ENCODE data around the gene P2RX7.
"Not testable (repeated sequence)": the region's sequence is repeated elsewhere in the genome, so short reads cannot be mapped to it uniquely, and the experiment has no call there.

Gene P2RX7

GRCh38 chr12:121138284-121138683 is 5.6 kb downstream of the P2RX7 start:
- no peak for DNase-seq

DNA sequence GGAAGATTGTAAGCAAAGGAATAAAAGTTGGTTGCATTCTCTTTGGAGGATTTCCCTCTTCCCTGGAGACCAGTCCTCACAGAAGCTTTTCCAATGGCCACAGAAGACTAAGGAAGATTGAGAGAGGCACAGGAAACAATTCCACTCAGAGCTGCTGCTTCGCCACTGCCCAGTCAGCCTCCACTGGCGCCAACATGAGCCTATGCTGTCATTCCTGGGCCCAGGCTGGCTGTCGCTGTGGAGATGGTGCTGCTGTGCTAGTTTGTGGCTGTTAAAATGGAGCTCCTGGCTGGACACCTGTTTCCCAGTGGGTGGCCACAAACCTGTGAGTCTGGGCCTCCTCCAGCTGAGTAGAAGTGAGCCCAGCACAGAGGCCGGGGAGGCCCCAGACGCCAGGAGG is 6.6 kb downstream of the P2RX7 start:
- no peak for DNase-seq

- no peak for DNase-seq
These were observed 9.7 kb downstream of the P2RX7 start for GRCh38 chr12:121142171-121142950.

- no peak for DNase-seq
These were observed 11.8 kb downstream of the P2RX7 start for GRCh38 chr12:121144416-121144914.

GRCh38 chr12:121145221-121145620 is 12.5 kb downstream of the P2RX7 start:
- DNase-seq: peak; percentile 48

GRCh38 chr12:121149289-121149688 is 16.6 kb downstream of the P2RX7 start:
- not testable (repeated sequence) for DNase-seq

DNA sequence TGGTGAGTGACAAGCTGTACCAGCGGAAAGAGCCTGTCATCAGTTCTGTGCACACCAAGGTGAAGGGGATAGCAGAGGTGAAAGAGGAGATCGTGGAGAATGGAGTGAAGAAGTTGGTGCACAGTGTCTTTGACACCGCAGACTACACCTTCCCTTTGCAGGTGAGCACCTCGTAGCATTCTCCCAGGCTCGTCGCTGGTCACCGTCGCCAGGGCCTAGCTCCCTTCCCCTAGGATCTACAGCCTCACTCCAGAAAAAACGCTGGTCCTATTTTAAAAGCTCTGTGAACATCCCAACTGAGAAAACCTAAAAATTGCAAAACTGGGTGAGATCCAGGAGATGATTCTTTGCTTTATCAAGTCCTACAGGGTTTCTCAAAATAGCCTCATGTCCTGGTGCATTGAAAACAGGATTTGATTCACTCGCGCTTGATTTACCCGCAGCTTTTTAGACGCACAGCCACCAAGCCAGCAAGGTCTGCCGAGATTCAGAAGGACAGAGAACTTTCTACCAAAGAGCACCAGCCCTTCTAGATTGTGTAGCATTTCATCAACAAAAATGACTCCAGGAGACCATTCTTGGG is 22.2 kb downstream of the P2RX7 start:
- DNase-seq: no peak

- DNase-seq: no peak
These were observed 23.7 kb downstream of the P2RX7 start for GRCh38 chr12:121156365-121156764.

DNA sequence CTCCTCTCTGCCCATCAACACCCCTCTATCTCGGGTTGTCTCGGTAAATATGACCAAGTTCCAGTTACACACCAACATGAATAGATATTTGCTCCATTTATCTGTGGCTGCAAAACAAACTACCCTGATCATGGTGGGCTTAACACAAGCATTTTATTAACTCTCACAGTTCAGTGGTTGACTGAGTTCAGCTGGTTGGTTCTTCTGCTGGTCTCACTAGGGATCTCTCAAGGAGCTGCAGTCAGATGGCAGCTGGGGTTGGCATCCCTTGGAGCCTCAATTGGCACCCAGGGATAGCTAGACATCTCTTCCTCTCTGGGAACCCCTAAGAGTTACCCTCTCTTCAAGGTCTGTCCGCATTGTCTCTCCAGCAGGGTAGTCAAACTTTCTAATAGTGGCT is 25.4 kb downstream of the P2RX7 start:
- DNase-seq: no peak

- not testable (repeated sequence) for DNase-seq
These were observed 26.2 kb downstream of the P2RX7 start for GRCh38 chr12:121158728-121159351.

DNA sequence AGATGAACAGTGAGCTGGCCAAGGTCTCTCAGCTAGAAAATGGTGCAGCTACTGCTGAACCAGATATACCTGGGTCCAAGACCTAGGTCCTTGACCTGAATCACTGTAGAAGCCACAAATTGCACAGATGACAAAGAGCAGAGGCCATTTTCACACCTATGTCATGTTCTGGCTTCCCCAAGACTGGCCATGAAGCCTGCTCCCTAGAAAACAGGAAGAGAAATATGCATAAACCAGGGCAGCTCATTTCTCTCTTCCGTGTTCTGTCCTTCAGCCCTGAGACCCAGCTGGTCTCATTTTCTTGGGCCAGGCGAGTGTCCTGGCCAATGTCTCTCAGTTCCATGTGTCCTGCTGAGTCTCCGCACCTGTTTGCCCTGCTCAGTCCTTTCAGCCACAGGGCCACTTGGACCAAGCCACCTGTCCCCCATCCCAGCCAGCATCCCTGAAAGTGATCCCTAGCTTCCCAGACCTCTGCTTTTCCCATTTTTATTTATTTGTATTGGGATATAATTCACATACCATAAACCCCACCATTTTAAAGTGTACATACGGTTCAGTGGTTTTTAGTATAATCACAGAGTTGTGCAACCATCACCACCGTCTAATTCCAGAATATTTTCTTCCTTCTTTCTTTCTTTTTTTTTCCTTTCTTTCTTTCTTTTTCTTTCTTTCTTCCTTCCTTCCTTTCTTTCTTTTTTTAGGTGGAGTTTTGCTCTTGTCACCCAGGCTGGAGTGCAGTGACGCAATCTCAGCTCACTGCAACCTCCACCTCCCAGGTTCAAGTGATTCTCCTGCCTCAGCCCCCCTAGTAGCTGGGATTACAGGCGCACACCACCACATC is 27.0 kb downstream of the P2RX7 start:
- DNase-seq: no peak

DNA sequence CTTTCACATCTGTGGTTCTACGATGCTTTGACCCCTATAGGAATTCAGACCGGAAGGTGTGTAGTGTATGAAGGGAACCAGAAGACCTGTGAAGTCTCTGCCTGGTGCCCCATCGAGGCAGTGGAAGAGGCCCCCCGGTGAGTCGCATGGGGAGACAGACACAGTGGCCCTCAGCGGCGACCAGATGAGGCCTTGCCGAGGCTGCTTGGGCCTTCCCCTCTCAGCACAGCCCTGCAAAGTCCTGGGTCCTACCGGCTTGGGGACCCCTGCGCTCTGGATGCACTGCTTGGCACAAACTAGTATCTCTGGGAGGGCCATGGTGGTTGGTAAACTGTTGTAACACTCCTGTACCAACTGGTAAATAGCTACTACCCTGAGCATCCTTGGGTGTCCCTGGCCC is 29.7 kb downstream of the P2RX7 start:
- DNase-seq: no peak

- DNase-seq: no peak
These were observed 30.3 kb downstream of the P2RX7 start for GRCh38 chr12:121162985-121163384.

- DNase-seq: not testable (repeated sequence)
These were observed 32.2 kb downstream of the P2RX7 start for GRCh38 chr12:121164839-121165238.

DNA sequence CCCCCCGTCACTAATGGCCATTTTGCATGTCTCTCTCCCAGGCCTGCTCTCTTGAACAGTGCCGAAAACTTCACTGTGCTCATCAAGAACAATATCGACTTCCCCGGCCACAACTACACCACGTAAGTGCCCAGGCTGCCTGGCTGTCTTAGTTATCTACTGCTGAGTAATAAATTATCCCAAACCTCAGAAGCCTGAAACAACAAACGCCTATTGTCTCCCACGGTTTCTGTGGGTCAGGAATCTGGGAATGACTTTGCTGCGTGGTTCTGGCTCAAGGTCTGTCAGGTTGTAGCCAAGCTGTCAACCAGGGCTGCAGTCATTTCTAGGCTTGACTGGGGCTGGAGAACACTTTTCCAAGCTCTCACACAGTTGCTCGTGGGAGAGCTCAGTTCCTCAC is 32.6 kb downstream of the P2RX7 start:
- no peak for DNase-seq

GRCh38 chr12:121166356-121166755 is 33.7 kb downstream of the P2RX7 start:
- no peak for DNase-seq

- no peak for DNase-seq
These were observed 34.6 kb downstream of the P2RX7 start for GRCh38 chr12:121167232-121167820.

DNA sequence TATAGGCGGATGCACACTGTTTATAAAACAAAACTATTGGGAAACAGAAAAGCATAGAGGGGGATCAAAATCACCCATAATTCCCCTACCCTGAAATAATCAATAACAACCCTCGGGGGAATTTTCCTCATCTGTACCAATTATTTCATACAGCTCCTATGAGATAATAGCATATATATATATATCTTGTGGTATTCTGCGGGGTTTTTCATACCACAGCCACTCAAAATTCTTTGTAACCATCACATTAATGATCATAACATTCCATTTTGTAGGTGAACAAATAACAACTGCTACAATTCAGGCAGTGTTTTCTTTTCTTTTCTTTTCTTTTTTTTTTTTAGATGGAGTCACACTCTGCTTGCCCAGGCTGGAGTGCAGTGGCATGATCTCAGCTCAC is 35.3 kb downstream of the P2RX7 start:
- no peak for DNase-seq

DNA sequence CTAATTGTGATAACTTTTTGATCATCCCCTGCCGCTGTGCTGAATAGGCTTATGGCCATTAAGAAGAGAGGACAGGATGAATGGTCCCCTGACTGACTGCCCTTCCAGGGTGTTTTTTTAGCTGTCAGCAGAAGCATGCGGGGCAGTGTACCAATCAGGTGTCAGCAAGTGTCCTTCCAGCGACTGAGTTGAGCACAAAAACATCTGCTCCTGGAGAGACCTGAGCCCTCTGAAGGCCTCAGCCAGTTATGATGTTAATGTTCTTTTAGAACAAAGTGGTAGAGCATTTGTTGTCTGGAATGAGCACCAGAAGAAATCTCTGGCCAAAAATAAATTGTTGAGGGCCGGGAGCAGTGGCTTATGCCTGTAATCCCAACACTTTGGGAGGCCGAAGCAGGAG is 37.5 kb downstream of the P2RX7 start:
- DNase-seq: no peak

- DNase-seq: no peak
These were observed 38.1 kb downstream of the P2RX7 start for GRCh38 chr12:121170611-121171260.

DNA sequence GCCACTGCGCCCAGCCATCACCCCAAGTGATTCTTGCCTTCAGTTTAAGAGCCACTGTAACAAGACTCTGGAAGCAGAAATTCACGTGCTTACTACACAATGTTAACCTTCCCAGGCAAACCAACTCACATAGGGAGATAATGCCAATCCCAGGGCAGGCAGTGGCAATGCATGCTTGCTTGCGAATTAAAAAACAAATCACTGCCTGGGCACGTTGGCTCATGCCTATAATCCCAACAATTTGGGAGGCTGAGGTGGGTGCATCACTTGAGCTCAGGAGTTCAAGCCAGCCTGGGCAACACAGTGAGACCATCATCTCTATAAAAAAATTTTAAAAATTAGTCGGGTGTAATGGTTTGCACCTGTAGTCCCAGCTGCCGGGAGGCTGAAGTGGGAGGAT is 39.5 kb downstream of the P2RX7 start:
- no peak for DNase-seq
